Liver (tissue), 9 donors: ENCODE results near the gene MKI67. TPM values are rescaled to one million over a fixed set of nuclear protein-coding genes. Genes with fewer than 3 reads are reported as not detected.

Source experiments
- DNase-seq: peaks from one replicate; pipeline ENCODE4 v3.0.0-alpha.2; 2017; ENCODE audit warnings: low spot score
- H3K27ac ChIP-seq, 2 donors: one replicate each; pipeline ENCODE4 v1.7.0; 2013; ENCODE audit warnings: inconsistent platforms in 2 of 2, low read length in 2 of 2, control low read depth in 1 of 2, low read depth in 1 of 2, mild to moderate bottlenecking in 1 of 2
- H3K27me3 ChIP-seq, 4 donors: one replicate each; pipeline versions ENCODE4 v1.6.1 to v1.7.0; 2013; ENCODE audit warnings: low read length in 3 of 4, inconsistent platforms in 1 of 4, mild to moderate bottlenecking in 1 of 4, moderate library complexity in 1 of 4; ENCODE audit not compliant: control insufficient read depth in 4 of 4, insufficient read depth in 4 of 4
- H3K36me3 ChIP-seq, 4 donors: one replicate each; pipeline versions ENCODE4 v1.6.1 to v1.7.0; 2013; ENCODE audit warnings: low read length in 3 of 4, mild to moderate bottlenecking in 3 of 4, low read depth in 1 of 4, moderate library complexity in 1 of 4; ENCODE audit not compliant: control insufficient read depth in 4 of 4, insufficient read depth in 3 of 4
- H3K4me1 ChIP-seq, 4 donors: one replicate each; pipeline versions ENCODE4 v1.6.1 to v1.7.0; 2013; ENCODE audit warnings: low read length in 3 of 4, mild to moderate bottlenecking in 3 of 4, moderate library complexity in 1 of 4; ENCODE audit not compliant: control insufficient read depth in 4 of 4, insufficient read depth in 4 of 4
- H3K4me3 ChIP-seq, 3 donors: one replicate each; pipeline versions ENCODE4 v1.6.1 to v1.7.0; 2013; ENCODE audit warnings: low read length in 3 of 3, control low read depth in 1 of 3, low read depth in 1 of 3, mild to moderate bottlenecking in 1 of 3
- H3K9ac ChIP-seq, 2 donors: one replicate each; pipeline ENCODE4 v1.7.0; 2013; ENCODE audit warnings: low read length in 2 of 2, mild to moderate bottlenecking in 2 of 2, moderate library complexity in 2 of 2, control low read depth in 1 of 2, low read depth in 1 of 2
- H3K9me3 ChIP-seq, 4 donors: one replicate each; pipeline versions ENCODE4 v1.6.1 to v1.7.0; 2013; ENCODE audit warnings: low read length in 3 of 4; ENCODE audit not compliant: control insufficient read depth in 4 of 4
- ATF3 ChIP-seq: IDR thresholded peaks from 2 replicates; pipeline ENCODE4 v1.6.1; 2016; ENCODE audit warnings: antibody characterized with exemption
- EGR1 ChIP-seq, 2 donors: IDR thresholded peaks; 2 replicates each; pipeline ENCODE4 v1.6.1; 2016 to 2018; ENCODE audit warnings: antibody characterized with exemption in 2 of 2, low read depth in 2 of 2
- FOXA1 ChIP-seq: IDR thresholded peaks from 2 replicates; pipeline ENCODE4 v1.6.1; 2016; ENCODE audit warnings: antibody characterized with exemption
- GABPA ChIP-seq, 2 donors: IDR thresholded peaks in 1 of 2; conservative IDR thresholded peaks in 1 of 2; 2 replicates each; pipeline ENCODE4 v1.6.1; 2016; ENCODE audit warnings: antibody characterized with exemption in 2 of 2, mild to moderate bottlenecking in 1 of 2, moderate library complexity in 1 of 2
- HNF4A ChIP-seq, 2 donors: conservative IDR thresholded peaks; 2 replicates each; pipeline ENCODE4 v1.6.1; 2016; ENCODE audit warnings: antibody characterized with exemption in 2 of 2, mild to moderate bottlenecking in 2 of 2
- HNF4G ChIP-seq: IDR thresholded peaks from 2 replicates; pipeline ENCODE4 v1.6.1; 2016; ENCODE audit warnings: antibody characterized with exemption
- JUND ChIP-seq, 2 donors: IDR thresholded peaks; 2 replicates each; pipeline ENCODE4 v1.6.1; 2016; ENCODE audit warnings: antibody characterized with exemption in 2 of 2
- NR2F2 ChIP-seq: IDR thresholded peaks from 2 replicates; pipeline ENCODE4 v1.6.1; 2016; ENCODE audit warnings: antibody characterized with exemption
- RAD21 ChIP-seq, 2 donors: IDR thresholded peaks; 2 replicates each; pipeline ENCODE4 v1.6.1; 2016; ENCODE audit warnings: antibody characterized with exemption in 2 of 2, mild to moderate bottlenecking in 2 of 2
- REST ChIP-seq: IDR thresholded peaks from 2 replicates; pipeline ENCODE4 v1.6.1; 2016; ENCODE audit warnings: antibody characterized with exemption, mild to moderate bottlenecking
- RXRA ChIP-seq, 2 donors: IDR thresholded peaks; 2 replicates each; pipeline ENCODE4 v1.6.1; 2017 to 2018; ENCODE audit warnings: antibody characterized with exemption in 2 of 2, mild to moderate bottlenecking in 1 of 2
- TAF1 ChIP-seq: conservative IDR thresholded peaks from 2 replicates; pipeline ENCODE4 v1.6.1; 2016; ENCODE audit warnings: antibody characterized with exemption, mild to moderate bottlenecking
- YY1 ChIP-seq: IDR thresholded peaks from 2 replicates; pipeline ENCODE4 v1.6.1; 2016; ENCODE audit warnings: antibody characterized with exemption, mild to moderate bottlenecking
- ZBTB33 ChIP-seq: IDR thresholded peaks from 2 replicates; pipeline ENCODE4 v1.6.1; 2016; ENCODE audit warnings: antibody characterized with exemption
- WGBS: extraction: QIAGEN DNeasy Blood & Tissue Kit; methylation state at CpG from one replicate; pipeline ENCODE4 v1.1.7; 2013; 5-methylcytosine and 5-hydroxymethylcytosine counted together
- polyA plus RNA-seq, 2 donors: library from polyadenylated mRNA; stranded (reverse) in 1 of 2; unstranded in 1 of 2; fragments of 200-250 nt in 1 of 2; fragments of >200 nt in 1 of 2; fragmentation: Nextera tagmentation in 1 of 2; extraction: Ambion mirVana in 1 of 2; gene quantifications; one replicate each; pipeline versions ENCODE4 v1.2.1 to v1.2.3, GENCODE V29; 2013 to 2015
- total RNA-seq, 2 donors: library from RNA; depleted of rRNA; stranded (reverse); fragments of >200 nt; gene quantifications; one replicate each; pipeline ENCODE4 v1.2.3, GENCODE V29; 2014
- donor health status: healthy.
- donor health status: healthy.
- donor health status: healthy.
- donor health status: healthy.
- donor health status: healthy.

Gene MKI67
- total and polyA plus RNA-seq, 4 donors = 0.25 to 54.5 (median 1.1) TPM

GRCh38 chr10:128092454-128092853 is 33.8 kb downstream of the MKI67 start:
- Histone ChIP-seq H3K27me3 (peaks cover 0 to 2% (median 0%) of the 10 kb centered on the region in 4 donors), H3K9ac (no peak overlapping the region), H3K9me3 (no peaks in the 10 kb centered on the region), H3K4me1 (no peaks in the 10 kb centered on the region), H3K27ac (no peak overlapping the region), H3K36me3 (no peaks in the 10 kb centered on the region), H3K4me3 (no peak overlapping the region)
- WGBS = 96% methylated on average over 3 of the region's 3 CpGs
- DNase-seq = no peak
- TF ChIP-seq RAD21 (IDR thresholded peaks at IDR 0.05) (no peak), GABPA (IDR thresholded peaks at IDR 0.05 in 1 of 2, conservative IDR thresholded peaks at IDR 0.05 in 1 of 2) (no peak), ATF3 (no peak), HNF4A (conservative IDR thresholded peaks at IDR 0.05) (no peak), FOXA1 (no peak), NR2F2 (no peak), JUND (IDR thresholded peaks at IDR 0.05) (no peak), TAF1 (no peak), RXRA (IDR thresholded peaks at IDR 0.05) (no peak), EGR1 (IDR thresholded peaks at IDR 0.05; ENCODE audit: low read depth in 2 of 2) (no peak), ZBTB33 (no peak), REST (no peak)

- H3K4me1 ChIP-seq = no peaks in the 10 kb centered on the region
- H3K4me3 ChIP-seq = no peak overlapping the region
- no peaks in the 10 kb centered on the region for H3K9me3 ChIP-seq
- no peak overlapping the region for H3K9ac ChIP-seq
- no peak for TF ChIP-seq HNF4G
- no peak for TF ChIP-seq YY1
- TF ChIP-seq REST = no peak
- H3K27ac ChIP-seq = no peak overlapping the region
- H3K27me3 ChIP-seq = peaks cover 0 to 2% (median 0%) of the 10 kb centered on the region in 4 donors
- H3K36me3 ChIP-seq = no peaks in the 10 kb centered on the region
- WGBS = 71% methylated on average over 17 of the region's 17 CpGs
- DNase-seq = no peak
These were observed 34.5 kb downstream of the MKI67 start for GRCh38 chr10:128091636-128092210.
